ENCODE data around the gene NPY4R.
"Not testable (repeated sequence)": the region's sequence is repeated elsewhere in the genome, so short reads cannot be mapped to it uniquely, and the experiment has no call there.

The NPY4R gene

GRCh38 chr10:46419570-46420379, 46.0 kb downstream of the NPY4R start:
- POLR2A ChIA-PET (ENCODE audit: low non-redundant PET); CTCF ChIA-PET; H3K27ac ChIP-seq; DNase-seq (ENCODE audit: low spot score): not testable (repeated sequence)

- CTCF ChIA-PET; POLR2A ChIA-PET (ENCODE audit: low non-redundant PET); H3K27ac ChIP-seq; DNase-seq (ENCODE audit: low spot score): not testable (repeated sequence)
These were observed 47.5 kb downstream of the NPY4R start for GRCh38 chr10:46418283-46418682.

- H3K27ac ChIP-seq; DNase-seq (ENCODE audit: low spot score); CTCF ChIA-PET; POLR2A ChIA-PET (ENCODE audit: low non-redundant PET): not testable (repeated sequence)
These were observed 50.5 kb downstream of the NPY4R start for GRCh38 chr10:46415291-46415690.

GRCh38 chr10:46412665-46413064, 53.1 kb downstream of the NPY4R start:
- H3K27ac ChIP-seq; DNase-seq (ENCODE audit: low spot score); CTCF ChIA-PET; POLR2A ChIA-PET (ENCODE audit: low non-redundant PET): not testable (repeated sequence)

- H3K27ac ChIP-seq; DNase-seq (ENCODE audit: low spot score); POLR2A ChIA-PET (ENCODE audit: low non-redundant PET); CTCF ChIA-PET: not testable (repeated sequence)
These were observed 54.6 kb downstream of the NPY4R start for GRCh38 chr10:46411123-46411522.
